GM19193 (cell line): ENCODE measurements around the gene TSPYL6.

Source experiments
- POLR2A ChIP-seq: IDR thresholded peaks from 4 replicates; pipeline ENCODE4 v1.6.1; 2011; ENCODE audit not compliant: insufficient read depth, insufficient read length; ENCODE audit errors: extremely low read depth

Gene TSPYL6

DNA sequence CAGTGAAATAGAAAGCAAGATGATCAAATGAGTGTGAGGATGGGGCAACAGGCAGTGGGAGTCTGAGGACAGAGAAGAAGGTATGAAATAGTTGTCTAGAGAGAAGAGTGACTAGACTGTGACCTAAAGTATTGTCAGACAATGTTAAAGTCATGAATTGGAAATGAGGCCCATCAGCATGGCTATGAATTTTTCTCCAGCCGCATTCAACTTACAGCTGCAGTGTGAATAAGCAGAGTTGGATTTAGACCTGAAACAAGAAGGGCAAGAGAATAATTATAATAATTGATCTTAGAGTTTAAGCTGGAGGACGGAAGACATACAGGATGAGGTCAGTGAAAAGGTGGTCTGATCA, 4.2 kb upstream of the TSPYL6 start:
- no peak for TF ChIP-seq POLR2A

DNA sequence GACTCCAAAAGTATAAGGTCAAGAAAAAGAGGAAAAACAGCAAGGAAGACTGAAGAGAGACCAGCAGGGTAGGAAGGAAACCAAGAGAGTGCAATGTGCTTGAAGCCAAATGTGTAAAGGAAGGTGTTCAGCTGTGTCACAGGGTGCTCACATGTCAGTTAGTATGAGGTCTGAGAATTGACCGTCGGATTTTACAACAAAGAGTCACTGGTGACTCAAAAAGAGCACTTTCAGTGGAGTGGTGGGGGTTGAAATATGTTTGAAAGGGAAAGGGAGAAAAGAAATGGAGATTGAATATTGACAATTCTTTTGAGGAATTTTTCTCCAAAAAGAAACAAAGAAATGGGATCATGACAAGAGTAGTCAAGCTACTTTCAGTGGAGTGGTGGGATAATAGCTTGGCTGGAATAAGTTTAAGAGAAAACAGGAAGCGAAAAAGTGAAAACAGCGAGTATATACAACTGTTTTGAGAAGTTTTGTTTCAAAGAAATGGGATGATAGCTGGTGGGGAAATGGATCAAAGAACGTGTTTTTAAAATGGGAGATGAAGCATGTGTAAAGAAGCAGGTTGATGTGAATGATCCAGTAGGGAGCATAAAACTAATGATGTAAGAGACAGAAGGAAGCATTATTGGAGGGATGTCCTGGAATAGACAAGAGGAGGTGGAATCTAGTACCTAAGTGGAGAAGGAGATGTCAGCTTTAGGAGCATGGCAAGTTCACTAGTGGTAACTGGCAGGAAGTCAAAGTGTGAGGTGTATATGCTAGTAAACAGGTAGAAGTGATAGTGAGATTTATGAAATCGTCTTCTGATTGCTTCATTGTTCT, 3.6 kb upstream of the TSPYL6 start:
- TF ChIP-seq POLR2A = no peak

DNA sequence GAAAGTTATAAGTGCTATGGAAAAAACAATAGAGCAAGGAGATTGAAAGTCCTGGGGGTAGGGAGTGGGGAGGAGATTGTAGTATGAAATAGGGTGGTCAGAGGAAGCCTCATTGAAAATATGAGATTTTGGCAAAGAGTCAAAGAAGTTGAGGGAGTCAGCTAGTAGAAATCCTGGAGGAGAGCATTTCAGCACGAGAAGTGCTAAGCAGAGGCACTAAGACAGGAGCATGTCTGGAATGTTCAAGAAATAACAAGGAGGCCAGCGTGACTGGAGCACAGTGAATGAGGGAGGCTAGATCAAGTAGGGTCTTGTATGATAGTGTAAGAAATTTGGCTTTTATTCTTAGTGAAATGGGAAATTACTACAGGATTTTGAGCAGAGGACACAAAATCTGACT, 2.1 kb upstream of the TSPYL6 start:
- TF ChIP-seq POLR2A = no peak

DNA sequence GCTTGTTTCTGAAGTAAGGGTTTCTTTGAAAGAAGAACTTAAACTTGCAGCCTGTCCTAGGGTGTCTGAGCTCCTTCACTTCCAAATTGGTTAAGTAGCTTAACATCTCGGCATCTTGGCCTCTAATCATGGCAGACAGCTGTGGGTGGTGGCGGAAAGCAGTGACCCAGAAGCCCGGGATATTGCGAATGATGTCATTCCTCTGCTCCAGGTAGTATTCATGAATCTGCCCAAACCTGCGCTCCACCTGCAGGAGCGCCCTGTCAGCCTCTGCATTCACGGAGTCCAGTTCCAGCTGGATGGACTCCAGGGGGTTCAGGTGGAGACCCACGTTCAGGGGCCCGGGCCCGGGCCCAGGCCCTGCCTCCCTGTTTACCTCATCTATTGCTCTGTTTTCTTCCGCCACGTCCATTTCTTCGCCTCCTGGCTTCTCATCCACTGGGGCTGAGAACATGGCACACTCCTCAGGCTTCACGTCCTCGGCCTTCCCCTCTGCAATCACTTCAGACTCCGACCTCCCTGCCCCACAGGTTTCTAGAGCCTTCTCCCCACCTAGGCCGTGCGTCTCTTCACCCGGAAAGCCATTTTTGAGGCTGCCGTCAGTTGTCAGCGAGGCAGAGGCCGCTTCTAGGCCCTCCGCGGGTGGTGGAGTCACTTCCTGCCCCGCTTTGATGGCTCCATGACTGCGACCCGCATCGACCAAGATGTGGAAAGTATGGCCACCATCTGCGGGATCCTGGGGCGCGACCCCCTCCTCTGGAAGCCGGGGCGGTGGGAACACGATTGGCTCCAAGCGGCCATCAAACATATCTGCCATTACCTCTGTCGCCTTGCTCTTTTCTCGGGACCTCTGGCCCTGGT, 569 bp downstream of the TSPYL6 start:
- no peak for TF ChIP-seq POLR2A

DNA sequence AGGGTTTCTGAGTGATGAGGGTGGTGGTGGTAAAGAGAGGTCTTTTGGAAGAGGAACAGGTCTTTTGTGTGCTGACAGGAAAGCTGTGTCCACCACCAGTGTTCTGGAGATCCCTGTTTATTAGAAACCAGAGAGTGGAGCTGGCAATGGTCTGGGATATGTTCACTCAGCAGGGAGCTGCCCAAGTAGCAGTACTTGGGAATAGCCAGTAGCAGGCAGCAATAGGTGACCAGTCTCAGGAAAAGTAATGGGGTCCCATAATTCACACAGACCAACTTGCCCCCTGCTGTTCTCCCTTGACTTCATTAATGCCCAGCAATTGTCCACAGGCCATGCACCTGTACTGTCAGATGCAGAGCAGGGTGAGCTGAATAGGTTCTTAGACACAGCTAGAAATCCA, 1.8 kb downstream of the TSPYL6 start:
- TF ChIP-seq POLR2A = no peak

DNA sequence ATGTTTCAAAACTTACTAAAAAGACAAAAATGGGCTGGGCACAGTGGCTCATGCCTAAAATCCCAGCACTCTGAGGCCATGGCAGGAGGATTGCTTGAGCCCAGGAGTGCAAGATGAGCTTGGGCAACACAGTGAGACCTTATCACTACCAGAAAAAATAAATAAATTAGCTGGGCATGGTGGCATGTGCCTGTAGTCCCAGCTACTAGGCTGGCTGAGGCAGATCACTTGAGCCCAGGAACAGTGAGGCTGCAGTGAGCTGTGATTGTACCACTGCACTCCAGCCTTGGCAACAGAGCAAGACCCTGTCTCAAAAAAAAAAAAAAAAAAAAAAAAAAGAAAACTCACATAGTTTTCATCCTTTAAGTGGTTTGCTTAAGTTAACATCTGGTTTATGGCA, 6.4 kb downstream of the TSPYL6 start:
- TF ChIP-seq POLR2A = no peak

DNA sequence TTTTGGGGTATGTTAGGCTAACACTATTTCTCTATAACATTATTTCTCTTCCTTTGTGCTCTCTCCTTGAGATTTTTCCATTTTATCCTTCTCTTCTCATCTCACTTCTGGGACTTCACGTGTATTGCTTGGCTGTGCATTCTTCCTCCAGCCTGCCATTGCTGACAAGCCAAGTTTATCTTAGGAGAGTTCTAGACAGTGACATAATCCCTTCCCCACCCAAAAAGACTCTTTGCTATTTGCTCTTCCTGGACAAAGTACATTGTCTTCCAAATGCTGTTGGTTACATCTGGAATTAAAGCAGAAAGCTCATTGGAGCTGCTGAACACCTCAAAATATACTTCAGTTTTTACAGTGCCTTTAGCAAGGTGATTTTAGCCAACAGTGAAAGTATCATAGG, 8.9 kb downstream of the TSPYL6 start:
- TF ChIP-seq POLR2A = no peak

DNA sequence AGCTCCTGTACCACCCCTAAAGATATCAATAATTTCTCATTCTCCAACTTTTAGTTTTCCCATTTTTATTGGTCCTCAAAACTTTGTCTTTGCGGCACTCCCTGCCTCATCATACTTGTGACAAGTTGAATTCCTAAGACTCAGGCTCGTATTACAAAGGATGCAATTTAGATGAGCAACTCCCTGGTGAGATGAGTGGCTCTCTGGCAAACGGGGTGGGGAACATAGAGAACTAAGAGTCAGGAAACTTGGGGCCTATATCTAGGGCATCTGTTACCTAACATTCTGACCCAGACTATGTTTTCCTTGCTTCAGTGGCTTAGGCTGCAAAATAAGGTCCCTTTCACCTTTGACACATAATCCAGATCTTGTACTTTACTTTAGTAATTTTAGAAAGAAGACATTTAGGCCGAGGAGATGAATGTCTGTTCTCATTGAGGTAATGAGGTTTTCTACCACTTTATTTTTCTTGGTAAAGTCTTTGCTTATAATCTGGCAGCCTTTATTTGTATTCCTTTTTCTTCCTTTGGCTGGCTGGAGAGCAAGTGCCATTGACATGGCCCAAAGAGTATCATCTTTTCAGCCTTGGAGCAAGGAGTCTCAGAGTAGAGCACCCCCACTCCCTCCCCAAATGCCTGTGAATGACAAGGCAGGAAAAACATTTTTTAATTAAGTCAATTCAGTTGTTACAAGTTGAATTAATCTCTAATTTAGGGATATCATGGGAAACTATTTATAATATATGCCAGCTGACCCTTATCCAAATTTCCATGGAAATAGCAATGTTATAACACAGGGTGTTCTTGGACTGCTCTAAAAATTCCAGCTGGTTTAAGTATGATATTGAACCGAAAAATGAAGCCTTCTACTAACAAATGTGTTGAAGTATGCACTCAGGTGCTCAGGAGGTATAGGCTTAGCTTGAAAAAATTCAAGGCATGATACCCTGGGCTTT, 15.2 kb downstream of the TSPYL6 start:
- TF ChIP-seq POLR2A = no peak

DNA sequence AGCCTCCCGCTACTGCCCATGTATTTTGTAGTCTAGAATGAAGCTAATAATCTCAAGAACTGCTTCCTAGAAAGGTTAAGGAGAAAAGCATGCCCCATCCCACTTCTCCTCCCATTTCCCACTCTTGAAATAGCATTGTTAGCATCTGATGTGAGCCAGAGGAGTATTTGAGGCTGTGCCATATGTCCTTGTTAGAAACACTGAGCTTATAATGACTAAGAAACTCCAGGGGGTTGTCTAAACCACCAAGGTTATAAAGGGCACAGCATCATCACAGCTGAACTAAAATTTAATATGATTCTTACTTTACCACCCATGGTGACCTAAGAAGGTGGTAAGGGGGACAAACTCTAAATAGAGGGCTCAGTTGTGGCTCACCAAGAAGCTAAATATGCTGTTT, 16.6 kb downstream of the TSPYL6 start:
- no peak for TF ChIP-seq POLR2A

DNA sequence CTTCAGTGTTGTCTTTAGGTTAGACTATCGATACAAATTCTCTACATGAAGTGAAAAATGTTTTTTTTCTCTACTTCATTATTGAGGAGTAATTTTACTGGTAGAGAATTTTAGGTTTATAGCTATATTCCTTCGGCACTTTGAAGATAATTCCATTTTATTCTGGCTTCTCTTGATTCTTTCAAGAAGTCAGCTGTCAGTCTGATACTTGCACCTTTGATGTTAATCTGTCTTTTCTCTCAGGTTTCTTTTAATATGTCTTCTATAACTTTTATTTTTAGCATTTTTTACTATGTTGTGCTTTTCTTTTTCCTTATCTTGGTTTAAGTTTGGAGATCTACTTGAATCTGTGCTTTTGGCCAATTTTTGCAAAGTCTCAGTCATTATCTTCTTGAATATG, 18.6 kb downstream of the TSPYL6 start:
- TF ChIP-seq POLR2A = no peak

DNA sequence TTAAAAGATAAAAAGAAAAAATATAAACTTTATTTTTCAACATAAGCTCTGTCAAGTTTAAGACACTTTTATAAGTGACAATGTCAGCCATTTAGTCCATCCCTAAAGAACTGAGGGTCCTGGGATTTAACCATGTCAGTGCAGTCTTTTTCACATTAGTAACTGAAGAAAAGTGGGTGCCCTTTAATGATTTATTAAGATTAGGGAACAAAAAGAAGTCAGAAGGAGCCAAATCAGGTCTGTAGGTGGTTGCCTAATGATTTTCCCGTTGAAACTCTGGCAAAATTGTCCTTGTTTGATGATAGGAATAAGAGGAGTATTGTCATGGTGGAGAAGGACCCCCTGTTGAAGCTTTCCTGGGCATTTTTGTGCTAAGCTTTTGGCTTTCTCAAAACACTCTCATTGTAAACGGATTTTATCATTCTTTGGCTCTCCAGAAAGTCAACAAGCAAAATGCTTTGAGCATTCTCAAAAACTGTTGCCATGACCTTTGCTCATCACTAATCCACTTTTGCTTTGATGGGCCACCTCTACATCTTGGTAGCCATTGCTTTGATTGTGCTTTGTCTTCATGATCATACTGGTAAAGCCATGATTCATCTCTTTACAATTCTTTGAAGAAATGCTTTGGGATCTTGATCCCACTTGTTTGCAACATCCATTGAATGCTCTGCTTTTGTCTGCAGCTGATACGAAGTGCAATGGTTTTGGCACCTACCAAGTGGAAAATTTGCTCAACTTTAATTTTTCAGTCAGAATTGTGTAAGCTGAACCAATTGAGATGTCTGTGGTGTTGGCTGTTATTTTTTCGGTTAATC, 22.0 kb downstream of the TSPYL6 start:
- no peak for TF ChIP-seq POLR2A

DNA sequence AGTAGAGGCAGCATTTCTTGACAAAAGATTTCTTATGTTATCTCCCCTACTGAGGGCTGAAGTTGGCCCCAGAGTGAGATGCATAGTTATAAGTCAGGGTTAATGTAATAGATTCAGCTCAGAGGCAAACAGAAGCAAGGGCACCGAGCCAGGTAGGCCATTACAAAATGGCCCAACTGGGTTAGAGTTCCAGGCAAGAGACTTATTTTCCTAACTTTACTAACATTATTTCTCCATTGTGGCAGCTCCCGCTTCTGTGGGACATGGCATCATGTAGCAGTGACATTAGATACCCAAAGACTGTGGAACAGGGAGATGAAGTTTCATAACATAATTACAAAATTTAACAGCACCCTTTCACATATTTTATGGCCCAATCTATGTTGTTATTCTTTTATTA, 27.1 kb downstream of the TSPYL6 start:
- TF ChIP-seq POLR2A = no peak

DNA sequence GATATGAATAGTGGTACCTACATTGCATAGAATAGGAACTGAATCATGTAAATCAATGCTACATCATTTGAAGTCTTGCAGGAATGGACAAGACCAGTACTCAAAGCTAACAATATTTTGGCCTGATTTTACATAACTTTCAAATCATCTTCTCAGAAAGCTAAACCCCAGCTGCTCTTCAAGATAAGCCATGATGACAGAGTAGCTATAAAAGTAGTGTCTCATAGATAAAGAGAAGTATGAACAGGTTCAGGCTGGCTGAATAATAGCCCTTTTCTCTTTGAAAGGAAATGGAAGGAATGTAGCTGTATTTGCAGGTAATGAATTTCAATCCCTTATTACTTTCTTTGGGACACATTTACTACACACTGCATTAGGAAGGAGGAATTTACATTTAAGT, 28.2 kb downstream of the TSPYL6 start:
- no peak for TF ChIP-seq POLR2A

DNA sequence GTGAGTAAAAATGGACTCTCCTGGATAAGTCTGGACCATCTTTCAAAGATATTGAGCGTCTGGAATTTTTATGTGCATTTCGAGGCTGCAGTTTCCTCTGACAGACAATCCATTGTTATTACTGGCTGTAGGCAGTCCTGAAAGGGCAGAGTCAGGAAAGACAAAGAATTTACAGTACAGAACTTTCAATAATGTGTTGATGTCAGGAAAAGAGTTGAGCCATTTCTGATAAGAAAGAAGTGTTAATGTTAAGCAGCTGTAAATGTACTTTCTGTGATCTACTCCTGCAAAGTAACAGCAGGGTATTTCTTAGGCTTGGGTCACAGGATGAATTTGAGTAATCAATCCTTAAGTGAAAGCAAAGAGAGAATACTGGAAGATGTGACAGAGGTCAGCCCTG, 29.8 kb downstream of the TSPYL6 start:
- no peak for TF ChIP-seq POLR2A
